HEK293T (cell line): ENCODE measurements around the gene NME7.
"Not testable (repeated sequence)": the region's sequence is repeated elsewhere in the genome, so short reads cannot be mapped to it uniquely, and the experiment has no call there.

ENCODE experiments used
- CTCF ChIA-PET: fragments of 350-600 bp; formaldehyde crosslinking; extraction: SDS; loops from one replicate; lab custom pipeline; 2021; ENCODE audit warnings: antibody characterized with exemption, inconsistent platforms; lab: Yijun Ruan, JAX
- POLR2A ChIA-PET: fragments of 350-600 bp; formaldehyde crosslinking; extraction: SDS; loops from one replicate; lab custom pipeline; 2020; ENCODE audit warnings: antibody characterized with exemption, inconsistent platforms; lab: Yijun Ruan, JAX
- DNase-seq: peaks from one replicate; pipeline ENCODE4 v3.0.0; 2012; ENCODE audit warnings: mixed read lengths; ENCODE audit errors: extremely low spot score
- ARNT ChIP-seq: fragments of 450-650 bp; IDR thresholded peaks from 2 replicates; pipeline ENCODE4 v1.6.1; 2017; ENCODE audit warnings: mild to moderate bottlenecking
- BHLHE40 ChIP-seq: fragments of 450-650 bp; IDR thresholded peaks from 2 replicates; pipeline ENCODE4 v1.6.1; 2016; ENCODE audit warnings: mild to moderate bottlenecking, moderate library complexity, borderline replicate concordance
- CTBP1 ChIP-seq: fragments of 450-650 bp; IDR thresholded peaks from 2 replicates; pipeline ENCODE4 v1.6.1; 2016; ENCODE audit warnings: borderline replicate concordance
- ELF4 ChIP-seq: fragments of 450-650 bp; IDR thresholded peaks from 2 replicates; pipeline ENCODE4 v1.6.1; 2017; ENCODE audit warnings: antibody characterized with exemption
- FOXA1 ChIP-seq: fragments of 450-650 bp; IDR thresholded peaks from 2 replicates; pipeline ENCODE4 v1.6.1; 2016; ENCODE audit warnings: mild to moderate bottlenecking
- FOXK2 ChIP-seq: fragments of 450-650 bp; IDR thresholded peaks from 2 replicates; pipeline ENCODE4 v1.6.1; 2016; ENCODE audit warnings: mild to moderate bottlenecking
- FOXM1 ChIP-seq: fragments of 450-650 bp; IDR thresholded peaks from 2 replicates; pipeline ENCODE4 v1.6.1; 2017; ENCODE audit warnings: mild to moderate bottlenecking, borderline replicate concordance
- HDGF ChIP-seq: fragments of 450-650 bp; IDR thresholded peaks from 2 replicates; pipeline ENCODE4 v1.6.1; 2017; ENCODE audit warnings: antibody characterized with exemption, borderline replicate concordance
- L3MBTL2 ChIP-seq: fragments of 450-650 bp; conservative IDR thresholded peaks from 2 replicates; pipeline ENCODE4 v1.6.1; 2016; ENCODE audit warnings: mild to moderate bottlenecking
- LEF1 ChIP-seq: fragments of 450-650 bp; IDR thresholded peaks from 2 replicates; pipeline ENCODE4 v1.6.1; 2017; ENCODE audit warnings: mild to moderate bottlenecking, borderline replicate concordance
- NFRKB ChIP-seq: fragments of 450-650 bp; IDR thresholded peaks from 2 replicates; pipeline ENCODE4 v1.6.1; 2016; ENCODE audit warnings: mild to moderate bottlenecking, moderate library complexity
- SP1 ChIP-seq: fragments of 450-650 bp; IDR thresholded peaks from 2 replicates; pipeline ENCODE4 v1.6.1; 2017
- SUZ12 ChIP-seq: fragments of 450-650 bp; IDR thresholded peaks from 2 replicates; pipeline ENCODE4 v1.6.1; 2016; ENCODE audit warnings: mild to moderate bottlenecking
- TARDBP ChIP-seq: fragments of 450-650 bp; IDR thresholded peaks from 2 replicates; pipeline ENCODE4 v1.6.1; 2016
- ZNF384 ChIP-seq: fragments of 450-650 bp; IDR thresholded peaks from 2 replicates; pipeline ENCODE4 v1.6.1; 2016
- TF ChIP-seq, protein P1 (sequence below): fragments of 450-650 bp; IDR thresholded peaks from 2 replicates; pipeline ENCODE4 v1.6.1; 2016

NME7 gene

DNA sequence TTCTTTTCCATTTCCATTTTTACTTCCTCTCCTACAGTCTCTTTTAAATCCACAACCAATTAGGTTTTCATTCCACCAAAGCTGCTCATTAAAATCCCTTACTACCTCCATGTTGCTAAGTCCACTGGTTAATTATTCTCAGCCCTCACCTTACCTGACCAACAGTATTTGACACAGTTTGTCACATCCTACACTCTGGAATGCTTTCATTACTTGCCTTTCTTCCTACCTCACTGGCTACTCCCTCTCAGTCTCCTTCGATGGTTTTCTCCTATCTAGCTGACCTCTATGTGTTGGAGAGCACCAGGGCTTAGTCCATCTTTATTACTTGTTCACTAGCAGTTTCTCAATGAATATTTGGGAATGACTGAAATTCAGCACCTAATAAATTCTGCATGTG lies 78.6 kb downstream of the NME7 start:
- TF ChIP-seq FOXA1 = no peak
- ChIA-PET POLR2A (no interaction called here), CTCF (no interaction called here)

DNA sequence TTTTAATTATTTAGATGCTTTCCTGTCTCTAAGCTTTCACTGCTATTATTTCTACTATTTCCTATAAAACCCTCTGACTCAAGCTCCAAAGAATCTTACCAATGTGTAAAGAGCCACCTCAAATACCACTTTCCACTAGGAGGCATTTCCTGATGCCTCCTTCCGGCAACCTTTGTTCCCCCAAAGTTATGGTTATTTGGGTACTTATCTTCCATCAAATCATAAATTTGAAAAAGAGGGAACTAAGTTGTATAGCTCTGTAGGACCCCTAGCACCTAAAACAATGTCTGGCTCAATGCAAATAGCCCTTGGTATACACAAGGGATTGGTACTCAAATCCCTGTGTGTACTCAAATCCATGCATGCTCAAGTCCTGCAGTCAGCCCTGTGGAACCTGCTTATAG lies 79.6 kb downstream of the NME7 start:
- no peak for TF ChIP-seq ZNF384
- no peak for TF ChIP-seq FOXM1
- no peak for TF ChIP-seq TARDBP
- TF ChIP-seq HDGF = no peak
- no peak for TF ChIP-seq L3MBTL2
- TF ChIP-seq ARNT = no peak
- no peak for TF ChIP-seq CTBP1
- CTCF ChIA-PET = no interaction called here
- DNase-seq = no peak
- POLR2A ChIA-PET = no interaction called here

More for the DNA sequence above, 78.6 kb downstream of the NME7 start:
- DNase-seq = no peak

DNA sequence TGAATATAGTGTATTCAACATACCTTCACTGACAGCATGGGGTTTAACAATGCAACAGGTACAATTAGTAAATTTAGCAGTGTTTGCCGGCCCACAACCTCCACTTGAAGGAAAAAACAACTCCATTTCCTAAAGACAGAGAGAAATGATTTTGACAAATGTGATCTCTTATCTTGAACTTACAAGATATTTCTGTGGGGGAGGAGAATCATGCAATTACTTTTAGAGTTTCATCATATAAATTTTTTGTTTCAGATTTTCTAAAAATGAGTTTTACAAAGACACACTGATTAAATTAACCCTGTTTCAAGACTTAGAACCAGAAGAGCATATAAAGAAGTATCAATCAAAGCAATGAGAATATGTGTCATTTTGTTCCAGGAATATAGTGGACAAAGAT lies 80.3 kb downstream of the NME7 start:
- ChIA-PET POLR2A (no interaction called here), CTCF (no interaction called here)
- DNase-seq = no peak
- TF ChIP-seq LEF1 = no peak
- TF ChIP-seq SUZ12 = no peak
- TF ChIP-seq CTBP1 = no peak
- no peak for TF ChIP-seq TARDBP
- TF ChIP-seq HDGF = no peak
- TF ChIP-seq BHLHE40 = no peak
- no peak for TF ChIP-seq ZNF384
- no peak for TF ChIP-seq L3MBTL2
- TF ChIP-seq NFRKB = no peak
- no peak for TF ChIP-seq FOXK2
- TF ChIP-seq FOXA1 = no peak
- no peak for TF ChIP-seq ARNT
- TF ChIP-seq, protein P1, sequence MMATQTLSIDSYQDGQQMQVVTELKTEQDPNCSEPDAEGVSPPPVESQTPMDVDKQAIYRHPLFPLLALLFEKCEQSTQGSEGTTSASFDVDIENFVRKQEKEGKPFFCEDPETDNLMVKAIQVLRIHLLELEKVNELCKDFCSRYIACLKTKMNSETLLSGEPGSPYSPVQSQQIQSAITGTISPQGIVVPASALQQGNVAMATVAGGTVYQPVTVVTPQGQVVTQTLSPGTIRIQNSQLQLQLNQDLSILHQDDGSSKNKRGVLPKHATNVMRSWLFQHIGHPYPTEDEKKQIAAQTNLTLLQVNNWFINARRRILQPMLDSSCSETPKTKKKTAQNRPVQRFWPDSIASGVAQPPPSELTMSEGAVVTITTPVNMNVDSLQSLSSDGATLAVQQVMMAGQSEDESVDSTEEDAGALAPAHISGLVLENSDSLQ = no peak
- no peak for TF ChIP-seq FOXM1
- no peak for TF ChIP-seq SP1
- no peak for TF ChIP-seq ELF4

DNA sequence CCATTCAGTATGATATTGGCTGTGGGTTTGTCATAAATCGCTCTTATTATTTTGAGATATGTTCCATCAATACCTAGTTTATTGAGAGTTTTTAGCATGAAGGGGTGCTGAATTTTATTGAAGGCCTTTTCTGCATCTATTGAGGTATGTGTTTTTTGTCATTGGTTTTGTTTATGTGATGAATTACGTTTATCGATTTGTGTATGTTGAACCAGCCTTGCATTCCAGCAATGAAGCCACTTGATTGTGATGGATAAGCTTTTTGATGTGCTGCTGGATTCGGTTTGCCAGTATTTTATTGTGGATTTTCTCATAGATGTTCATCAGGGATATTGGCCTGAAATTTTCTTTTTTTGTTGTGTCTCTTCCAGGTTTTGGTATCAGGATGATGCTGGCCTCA lies 86.0 kb downstream of the NME7 start:
- POLR2A ChIA-PET, DNase-seq, CTCF ChIA-PET: not testable (repeated sequence)

DNA sequence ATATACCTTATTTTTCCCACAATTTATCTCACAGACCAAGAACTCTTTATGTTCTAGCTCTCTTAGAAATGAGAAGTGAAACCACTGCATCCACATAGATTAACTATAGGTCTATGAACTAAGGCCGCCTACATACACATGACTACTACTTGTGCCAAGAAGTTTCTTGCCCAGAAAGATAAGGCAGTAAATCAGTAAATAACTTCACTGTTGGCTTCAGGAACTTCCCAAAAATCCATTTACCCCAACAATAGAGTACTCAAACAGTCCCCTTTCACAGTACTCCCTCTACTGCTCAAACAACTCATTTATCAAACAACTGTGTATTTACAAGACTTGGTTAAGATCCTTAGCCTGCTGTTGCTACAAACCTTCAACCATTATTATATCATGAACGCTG lies 96.5 kb downstream of the NME7 start:
- CTCF ChIA-PET = no interaction called here
- POLR2A ChIA-PET = no interaction called here
- no peak for TF ChIP-seq NFRKB
- TF ChIP-seq TARDBP = no peak
- TF ChIP-seq ZNF384 = no peak
- no peak for DNase-seq

DNA sequence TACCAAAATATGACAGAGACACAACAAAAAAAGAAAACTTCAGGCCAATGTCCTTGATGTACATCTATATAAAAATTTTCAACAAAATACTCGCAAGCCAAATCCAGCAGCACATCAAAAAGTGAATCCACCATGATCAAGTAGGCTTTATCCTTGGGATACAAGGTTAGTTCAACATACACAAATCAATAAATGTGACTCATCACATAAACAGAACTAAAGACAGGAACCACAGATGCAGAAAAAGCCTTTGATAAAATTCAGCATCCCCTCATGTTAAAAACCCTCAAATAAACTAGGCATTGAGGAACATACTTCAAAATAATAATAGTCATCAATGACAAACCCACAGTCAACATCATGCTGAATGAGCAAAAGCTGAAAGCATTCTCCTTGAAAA lies 101.5 kb downstream of the NME7 start:
- no peak for DNase-seq
- POLR2A ChIA-PET = no interaction called here
- CTCF ChIA-PET = no interaction called here

DNA sequence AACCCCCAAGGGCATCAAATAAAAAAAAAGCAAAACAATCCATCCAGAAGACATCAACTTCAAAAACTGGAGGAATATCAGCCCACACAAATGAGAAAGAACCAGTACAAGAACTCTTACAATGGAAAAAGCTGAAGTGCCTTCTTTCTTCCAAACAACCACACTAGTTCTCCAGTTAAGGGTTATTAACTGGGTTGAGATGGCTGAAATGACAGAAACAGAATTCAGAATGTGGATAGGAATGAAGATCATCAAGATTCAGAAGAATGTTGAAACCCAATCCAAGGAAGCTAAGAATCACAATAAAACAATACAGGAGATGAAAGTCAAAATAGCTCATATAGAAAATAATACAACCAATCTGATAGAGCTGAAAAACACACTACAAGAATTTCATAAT lies 104.5 kb downstream of the NME7 start:
- TF ChIP-seq SUZ12 (no peak), CTBP1 (no peak), L3MBTL2 (no peak), ARNT (no peak), ZNF384 (no peak), TARDBP (no peak), LEF1 (no peak), NFRKB (no peak), SP1 (no peak)
- TF ChIP-seq, protein P1 = no peak
- ChIA-PET CTCF (no interaction called here), POLR2A (no interaction called here)
- DNase-seq = no peak

More for the DNA sequence above, 101.5 kb downstream of the NME7 start:
- TF ChIP-seq HDGF (no peak), SP1 (no peak), FOXK2 (no peak), ARNT (no peak), ELF4 (no peak), L3MBTL2 (no peak), FOXA1 (no peak), NFRKB (no peak), BHLHE40 (no peak), ZNF384 (no peak), LEF1 (no peak)
- TF ChIP-seq, protein P1 = no peak

DNA sequence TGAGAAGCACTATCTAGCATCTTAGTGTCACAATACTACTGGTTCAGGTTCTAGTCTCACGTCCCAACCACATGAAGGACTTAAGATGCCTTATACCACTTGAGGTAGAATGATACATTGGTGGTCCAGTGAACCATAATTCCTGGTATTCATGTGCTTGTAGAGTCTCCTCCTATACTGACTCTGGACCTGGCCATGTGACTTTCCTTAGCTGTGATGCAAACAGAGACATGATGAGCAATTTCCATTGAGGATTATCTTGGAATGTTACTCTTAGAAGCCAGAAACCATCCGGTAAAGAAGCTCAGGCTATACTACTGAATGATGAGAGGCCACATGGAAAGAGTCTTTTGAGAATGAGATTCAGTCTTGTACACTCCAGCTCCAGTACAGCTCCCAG lies 105.7 kb downstream of the NME7 start:
- no peak for DNase-seq
- TF ChIP-seq, protein P1 = no peak
- TF ChIP-seq SP1 (no peak), NFRKB (no peak), LEF1 (no peak), HDGF (no peak), CTBP1 (no peak), FOXK2 (no peak), SUZ12 (no peak), BHLHE40 (no peak), ARNT (no peak), L3MBTL2 (no peak), ZNF384 (no peak), FOXA1 (no peak), ELF4 (no peak), FOXM1 (no peak), TARDBP (no peak)
- ChIA-PET CTCF (no interaction called here), POLR2A (no interaction called here)
